H1 (cell line): ENCODE data around the gene HMGA1. TPM values are rescaled to one million over a fixed set of nuclear protein-coding genes. Genes with fewer than 3 reads are reported as not detected.
A peak's percentile ranks its signal among the peaks of the same experiment; 100 is the strongest.

Experiments used
- CTCF ChIA-PET: fragments of 300-600 bp; sonication (Branson Sonifier 250); formaldehyde crosslinking; loops from one replicate; lab custom pipeline; 2021; ENCODE audit not compliant: partially characterized antibody; lab: Charles Lee
- POLR2A ChIA-PET: fragments of 300-600 bp; sonication (Branson Sonifier 250); formaldehyde crosslinking; loops from one replicate; lab custom pipeline; 2021; ENCODE audit warnings: inconsistent platforms; ENCODE audit not compliant: partially characterized antibody; lab: Charles Lee
- DNase-seq, 2 experiments: peaks; one replicate each; pipeline versions ENCODE4 v3.0.0 to v3.0.0-alpha.2; 2010 to 2022; ENCODE audit warnings: low spot score in 2 of 2, low read depth in 1 of 2, mixed read lengths in 1 of 2
- FAIRE-seq: peaks from 2 replicates; lab custom pipeline; 2011; peaks lifted over from hg19 to GRCh38; lab: Jason Lieb, UNC
- H2AFZ ChIP-seq: 2 replicates; pipeline ENCODE4 v1.8.1; 2012; ENCODE audit warnings: low read length, inconsistent platforms
- H2AK5ac ChIP-seq: 2 replicates; pipeline ENCODE4 v1.6.1; 2013; ENCODE audit warnings: low read depth, low read length
- H2BK120ac ChIP-seq: replicated peaks from 2 replicates; pipeline ENCODE3; 2013; ENCODE audit warnings: low read depth, low read length, inconsistent platforms
- H2BK12ac ChIP-seq: 2 replicates; pipeline ENCODE4 v1.6.1; 2013; ENCODE audit warnings: low read depth, low read length
- H2BK15ac ChIP-seq: 2 replicates; pipeline ENCODE4 v1.6.1; 2013; ENCODE audit warnings: low read length
- H2BK20ac ChIP-seq: 2 replicates; pipeline ENCODE4 v1.6.1; 2013; ENCODE audit warnings: low read length
- H2BK5ac ChIP-seq: 2 replicates; pipeline ENCODE4 v1.6.1; 2013; ENCODE audit warnings: low read depth, low read length
- H3K14ac ChIP-seq: 2 replicates; pipeline ENCODE4 v1.6.1; 2013; ENCODE audit warnings: inconsistent platforms; ENCODE audit not compliant: insufficient read length
- H3K18ac ChIP-seq: 2 replicates; pipeline ENCODE4 v1.6.1; 2013; ENCODE audit warnings: low read length; ENCODE audit errors: extremely low read depth
- H3K23ac ChIP-seq: 2 replicates; pipeline ENCODE4 v1.6.1; 2013; ENCODE audit warnings: inconsistent platforms; ENCODE audit not compliant: insufficient read length
- H3K23me2 ChIP-seq: 2 replicates; pipeline ENCODE4 v1.6.1; 2013; ENCODE audit warnings: low read depth, low read length
- H3K27ac ChIP-seq: 2 replicates; pipeline ENCODE4 v1.6.1; 2011; ENCODE audit warnings: low read depth, low read length, inconsistent platforms
- H3K27me3 ChIP-seq, 4 experiments: replicated peaks in 1 of 4; 1 replicate in 1 of 4; 2 replicates in 3 of 4; pipeline versions ENCODE4 v1.6.1 to v1.8.1; 2011 to 2013; ENCODE audit warnings: low read length in 3 of 4, mild to moderate bottlenecking in 3 of 4, inconsistent platforms in 2 of 4, mixed read lengths in 2 of 4, moderate library complexity in 1 of 4; ENCODE audit not compliant: control insufficient read depth in 3 of 4, insufficient read depth in 3 of 4; ENCODE audit errors: extremely low read depth in 1 of 4
- H3K36me3 ChIP-seq, 4 experiments: 2 replicates each; pipeline versions ENCODE4 v1.6.1 to v1.8.1; 2011 to 2013; ENCODE audit warnings: mild to moderate bottlenecking in 4 of 4, low read length in 3 of 4, moderate library complexity in 2 of 4, control low read depth in 1 of 4, inconsistent platforms in 1 of 4; ENCODE audit not compliant: insufficient read depth in 4 of 4, control insufficient read depth in 2 of 4
- H3K4ac ChIP-seq: replicated peaks from 2 replicates; pipeline ENCODE3; 2013; ENCODE audit warnings: low read length, low read depth, mixed read lengths, inconsistent platforms; ENCODE audit not compliant: insufficient read length
- H3K4me1 ChIP-seq, 4 experiments: replicated peaks in 1 of 4; 1 replicate in 1 of 4; 2 replicates in 3 of 4; pipeline versions ENCODE4 v1.6.1 to v1.8.1; 2011 to 2013; ENCODE audit warnings: low read length in 3 of 4, inconsistent platforms in 2 of 4, mixed read lengths in 1 of 4; ENCODE audit not compliant: insufficient read depth in 4 of 4, control insufficient read depth in 3 of 4
- H3K4me2 ChIP-seq, 2 experiments: 2 replicates each; pipeline versions ENCODE4 v1.6.1 to v1.8.1; 2011 to 2013; ENCODE audit warnings: low read depth in 2 of 2, low read length in 2 of 2, control low read depth in 1 of 2, inconsistent platforms in 1 of 2, mild to moderate bottlenecking in 1 of 2; ENCODE audit not compliant: insufficient read depth in 1 of 2
- H3K4me3 ChIP-seq, 4 experiments: fragments of 200-600, 300-600 bp in 1 of 4; sonication (generic), shearing (Covaris generic), sonication (Bioruptor Twin) in 1 of 4; 2 replicates each; pipeline versions ENCODE4 v1.5.1 to v1.8.1; 2011 to 2016; ENCODE audit warnings: low read length in 4 of 4, low read depth in 3 of 4, control low read depth in 2 of 4, inconsistent platforms in 2 of 4, mild to moderate bottlenecking in 2 of 4, mixed read lengths in 1 of 4, moderate library complexity in 1 of 4; ENCODE audit not compliant: insufficient read depth in 2 of 4; ENCODE audit errors: extremely low read depth in 1 of 4
- H3K56ac ChIP-seq: replicated peaks from 2 replicates; pipeline ENCODE3; 2013; ENCODE audit warnings: low read depth, mild to moderate bottlenecking, mixed read lengths, low read length, inconsistent platforms; ENCODE audit not compliant: insufficient read length
- H3K79me1 ChIP-seq: 2 replicates; pipeline ENCODE4 v1.6.1; 2013; ENCODE audit warnings: low read depth, low read length, control low read depth
- H3K79me2 ChIP-seq, 2 experiments: 2 replicates each; pipeline versions ENCODE4 v1.6.1 to v1.8.1; 2012 to 2013; ENCODE audit warnings: low read length in 2 of 2, mild to moderate bottlenecking in 2 of 2, inconsistent platforms in 1 of 2; ENCODE audit not compliant: insufficient read depth in 2 of 2, control insufficient read depth in 1 of 2
- H3K9ac ChIP-seq, 4 experiments: replicated peaks in 1 of 4; 1 replicate in 1 of 4; 2 replicates in 3 of 4; pipeline versions ENCODE4 v1.6.1 to v1.8.1; 2011 to 2013; ENCODE audit warnings: low read depth in 3 of 4, low read length in 3 of 4, control low read depth in 2 of 4, mild to moderate bottlenecking in 2 of 4, moderate library complexity in 2 of 4, inconsistent platforms in 1 of 4; ENCODE audit errors: extremely low read depth in 1 of 4
- H3K9me3 ChIP-seq, 2 experiments: 2 replicates each; pipeline versions ENCODE4 v1.6.1 to v1.8.1; 2012 to 2013; ENCODE audit warnings: mild to moderate bottlenecking in 2 of 2, moderate library complexity in 2 of 2, control low read depth in 1 of 2, inconsistent platforms in 1 of 2, low read depth in 1 of 2, low read length in 1 of 2, mixed read lengths in 1 of 2; ENCODE audit not compliant: insufficient read depth in 2 of 2
- H4K20me1 ChIP-seq, 2 experiments: replicated peaks in 1 of 2; 2 replicates each; pipeline versions ENCODE3 to v1.8.1; 2011 to 2013; ENCODE audit warnings: inconsistent platforms in 2 of 2, low read length in 2 of 2, mild to moderate bottlenecking in 1 of 2; ENCODE audit not compliant: insufficient read depth in 2 of 2, control insufficient read depth in 1 of 2
- H4K5ac ChIP-seq: 2 replicates; pipeline ENCODE4 v1.6.1; 2013; ENCODE audit warnings: low read length, low read depth, mixed read lengths, inconsistent platforms; ENCODE audit not compliant: insufficient read length
- H4K8ac ChIP-seq: 2 replicates; pipeline ENCODE4 v1.8.0; 2013; ENCODE audit warnings: mild to moderate bottlenecking, moderate library complexity, low read length, inconsistent platforms; ENCODE audit not compliant: insufficient read depth; ENCODE audit errors: extremely low read depth
- H4K91ac ChIP-seq: replicated peaks from 2 replicates; pipeline ENCODE3; 2013; ENCODE audit warnings: low read length, mixed read lengths, inconsistent platforms; ENCODE audit not compliant: insufficient read length
- ASH2L ChIP-seq: fragments of 200-600, 300-600 bp; sonication (generic); IDR thresholded peaks from one replicate; pipeline ENCODE4 v1.7.1; 2017; ENCODE audit warnings: low read length
- GABPA ChIP-seq: IDR thresholded peaks from 2 replicates; pipeline ENCODE4 v1.6.1; 2011; ENCODE audit warnings: mild to moderate bottlenecking, low read length, moderate library complexity, borderline replicate concordance; ENCODE audit not compliant: insufficient read depth
- HDAC2 ChIP-seq, 2 experiments: fragments of 300-600 bp in 1 of 2; sonication (generic) in 1 of 2; IDR thresholded peaks; 2 replicates each; pipeline ENCODE4 v1.6.1; 2011 to 2012; ENCODE audit warnings: low read depth in 2 of 2, low read length in 2 of 2, mild to moderate bottlenecking in 2 of 2, moderate library complexity in 2 of 2, borderline replicate concordance in 1 of 2, inconsistent platforms in 1 of 2
- KDM5A ChIP-seq: fragments of 200-600 bp; IDR thresholded peaks from 2 replicates; pipeline ENCODE4 v1.7.1; 2012; ENCODE audit warnings: mild to moderate bottlenecking, low read length, inconsistent platforms, mixed read lengths
- MAFK ChIP-seq: IDR thresholded peaks from 2 replicates; pipeline ENCODE4 v1.6.1; 2012; ENCODE audit warnings: low read depth, mild to moderate bottlenecking, improper control_type of control experiment, low read length
- POLR2A ChIP-seq, 2 experiments: IDR thresholded peaks; 1 replicate in 1 of 2; 2 replicates in 1 of 2; pipeline ENCODE4 v1.6.1; 2011; ENCODE audit warnings: low read depth in 2 of 2, low read length in 2 of 2, mild to moderate bottlenecking in 2 of 2; ENCODE audit errors: control extremely low read depth in 1 of 2
- SAP30 ChIP-seq: fragments of 300-600 bp; sonication (generic); IDR thresholded peaks from 2 replicates; pipeline ENCODE4 v1.7.1; 2012; ENCODE audit warnings: low read length, moderate library complexity, mild to moderate bottlenecking, inconsistent platforms; ENCODE audit not compliant: insufficient read depth, insufficient replicate concordance
- SIRT6 ChIP-seq: IDR thresholded peaks from one replicate; pipeline ENCODE4 v1.7.1; 2012; ENCODE audit warnings: low read length, inconsistent platforms
- SUZ12 ChIP-seq: fragments of 200-600 bp; sonication (generic); IDR thresholded peaks from 2 replicates; pipeline ENCODE4 v1.6.1; 2012; ENCODE audit warnings: mild to moderate bottlenecking, inconsistent platforms, low read length, moderate library complexity, mixed read lengths
- TAF7 ChIP-seq: optimal IDR thresholded peaks from 2 replicates; pipeline ENCODE3; 2011; ENCODE audit warnings: low read depth, mild to moderate bottlenecking, inconsistent platforms, low read length, moderate library complexity, borderline replicate concordance
- TEAD4 ChIP-seq: IDR thresholded peaks from 2 replicates; pipeline ENCODE4 v1.6.1; 2012; ENCODE audit warnings: low read depth, low read length, inconsistent platforms, mixed read lengths
- YY1 ChIP-seq: IDR thresholded peaks from 2 replicates; pipeline ENCODE4 v1.6.1; 2011; ENCODE audit warnings: low read depth, mild to moderate bottlenecking, low read length
- WGBS, 2 experiments: shearing (Covaris generic) in 1 of 2; methylation state at CpG; one replicate each; pipeline versions ENCODE4 v1.1.6 to v1.1.7; 2013 to 2015; ENCODE audit warnings: low lambda C conversion rate in 2 of 2, mixed read lengths in 2 of 2, inconsistent platforms in 1 of 2, low coverage in 1 of 2, missing lambda C conversion rate in 1 of 2; ENCODE audit not compliant: insufficient replicate concordance in 2 of 2, insufficient coverage in 1 of 2, insufficient read length in 1 of 2; ENCODE audit errors: extremely low coverage in 1 of 2, missing lambda C conversion rate in 1 of 2; 5-methylcytosine and 5-hydroxymethylcytosine counted together
- polyA plus RNA-seq, 7 experiments: library from polyadenylated mRNA; depleted of rRNA in 3 of 7; stranded (reverse) in 5 of 7; unstranded in 2 of 7; fragments of >200 nt in 5 of 7; fragments of 200-250 nt in 2 of 7; gene quantifications; 1 replicate in 5 of 7; 2 replicates in 1 of 7; 4 replicates in 1 of 7; pipeline versions ENCODE4 v1.2.1 to v1.2.3, GENCODE V29; 2011 to 2013; ENCODE audit warnings: missing spikeins in 2 of 7, mixed read lengths in 2 of 7
- total RNA-seq: library from RNA; stranded (reverse); fragmentation: NEBNext Ultra II Directional; extraction: Animal tissue kit (Norgen Biotek cat#: 25700); gene quantifications from 2 replicates; pipeline ENCODE4 v1.2.1, GENCODE V29; 2021

Gene HMGA1
- total and polyA plus RNA-seq, 2 of the 8 experiments (the other 6 are each of a cell fraction or from before 2014, with no cell fraction given) = 1,557 to 2,636 TPM

DNA sequence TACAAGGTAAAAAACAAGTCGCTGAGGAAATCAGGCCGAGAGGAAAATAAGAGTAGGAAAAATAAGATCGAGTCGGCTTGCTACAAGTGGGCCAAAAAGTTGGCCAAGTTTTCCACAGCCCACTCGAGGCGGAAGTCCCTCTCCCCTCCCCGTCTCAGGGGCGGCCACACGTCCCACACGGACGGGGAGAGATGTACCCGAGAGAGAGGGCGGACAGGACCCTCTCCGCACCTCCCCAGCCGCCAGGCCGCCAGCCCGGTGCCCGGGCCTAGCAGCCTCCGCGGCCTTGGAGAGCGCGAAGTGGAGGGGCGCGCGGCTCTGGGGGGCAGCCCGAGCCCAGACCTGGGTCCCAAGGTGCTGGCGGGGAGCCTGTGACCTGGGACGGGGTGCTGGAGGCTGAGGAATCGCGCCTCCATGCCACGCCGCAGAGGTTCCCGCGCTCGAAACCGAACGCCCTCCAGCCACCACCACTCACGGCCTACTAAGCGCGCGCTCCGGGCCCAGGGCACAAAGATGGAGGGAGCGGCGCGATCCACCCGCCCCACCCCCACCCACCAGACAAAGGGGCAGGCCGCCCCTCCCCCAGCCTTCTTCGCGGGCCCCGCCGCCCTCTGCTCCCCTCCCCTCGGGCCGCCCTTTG, 1.9 kb upstream of the HMGA1 start:
- Histone ChIP-seq H3K27me3 (no peaks in the 10 kb centered on the region), H3K23ac (no peak overlapping the region), H4K91ac (peak overlapping the region; percentile 100), H2BK12ac (peak overlapping the region; percentile 90), H3K79me2 (peaks cover 22 to 31% of the 10 kb centered on the region in 2 experiments), H3K4me3 (peak overlapping the region; percentile 25 to 63 (median 48); a peak in 7 of 8 replicates), H3K14ac (peak overlapping the region; percentile 14), H2BK120ac (peak overlapping the region; percentile 86), H3K23me2 (peaks cover 12% of the 10 kb centered on the region), H3K56ac (peak overlapping the region; percentile 99), H4K5ac (peak overlapping the region; percentile 99), H2BK5ac (peak overlapping the region; percentile 100), H4K20me1 (peaks cover 14 to 17% of the 10 kb centered on the region in 2 experiments), H4K8ac (peak overlapping the region; percentile 100), H3K9ac (peak overlapping the region; percentile 93 to 98 (median 96)), H2AFZ (no peak overlapping the region), H3K27ac (peak overlapping the region; percentile 99), H3K18ac (peak overlapping the region; percentile 99), H3K9me3 (no peaks in the 10 kb centered on the region), H2BK15ac (peak overlapping the region; percentile 92; the same call in 1 of the 2 replicates), H3K36me3 (peaks cover 2 to 14% (median 5%) of the 10 kb centered on the region in 4 experiments; a peak in 5 of 8 replicates), H3K4me1 (peaks cover 0 to 21% (median 14%) of the 10 kb centered on the region in 4 experiments; a peak in 6 of 7 replicates), H3K4ac (peak overlapping the region; percentile 99), H3K79me1 (no peaks in the 10 kb centered on the region; the same call in 1 of the 2 replicates), H3K4me2 (peak overlapping the region; percentile 82 to 84), H2BK20ac (no peak overlapping the region), H2AK5ac (peak overlapping the region; percentile 100)
- CTCF ChIA-PET = interaction anchor here (4.1 kb wide), 1 partner anchor 39 kb away, joined by 29 read pairs; no protein-coding TSS in a partner anchor
- DNase-seq (no peak), FAIRE-seq (no peak)
- POLR2A ChIA-PET = interaction anchor here (0.8 to 9.0 kb wide), 11 partner anchors 11 to 190 kb away, joined by 3 to 191 read pairs (median 5); partner anchors contain the start of genes NUDT3 and SMIM29
- WGBS, 2 experiments = 10% methylated on average over 19 of the region's 53 CpGs; no CpG with 5 or more reads in 1 of the 2 experiments
- TF ChIP-seq TAF7 (peak; percentile 67), MAFK (no peak), YY1 (0 out of 2 replicates have a peak, but pooled peaks have one; percentile 22), HDAC2 (IDR thresholded peaks at IDR 0.05; ENCODE audit: borderline replicate concordance in 1 of 2, low read depth in 2 of 2, low read length in 2 of 2) (peak in 1 of 2 experiments; percentile 16; a peak in 1 of 4 replicates), POLR2A (IDR thresholded peaks at IDR 0.05; ENCODE audit: control extremely low read depth in 1 of 2, low read depth in 2 of 2, low read length in 2 of 2) (peak in 1 of 2 experiments; percentile 77; a peak in 2 of 3 replicates), KDM5A (no peak), ASH2L (no peak), TEAD4 (no peak), GABPA (no peak), SUZ12 (no peak), SIRT6 (no peak), SAP30 (no peak)
